GM23338 (cell line): ENCODE measurements around the gene SYMPK. TPM values are rescaled to one million over a fixed set of nuclear protein-coding genes. Genes with fewer than 3 reads are reported as not detected.

Source experiments
- ATAC-seq: fragments of 200-7000 bp; cut with Tn5 transposase; 3 replicates; pipeline ENCODE4 v1.9.1; 2020
- DNase-seq: peaks from one replicate; pipeline ENCODE4 v3.0.0-alpha.2; 2015; ENCODE audit warnings: low spot score
- H2AFZ ChIP-seq: fragments of 200-600 bp; sonication (generic); 2 replicates; pipeline ENCODE4 v1.8.0; 2016; ENCODE audit warnings: antibody characterized with exemption, mild to moderate bottlenecking, moderate library complexity
- H3F3A ChIP-seq: fragments of 200-600 bp; sonication (generic); replicated peaks from 2 replicates; pipeline ENCODE4 v1.8.0; 2017; ENCODE audit warnings: antibody characterized with exemption, mixed run types, low read depth
- H3K27ac ChIP-seq: fragments of 200-600 bp; sonication (generic); 2 replicates; pipeline ENCODE4 v1.6.1; 2016; ENCODE audit warnings: low read depth
- H3K27me3 ChIP-seq: fragments of 200-600 bp; sonication (generic); 2 replicates; pipeline ENCODE4 v1.8.0; 2016; ENCODE audit warnings: mild to moderate bottlenecking, mixed run types, moderate library complexity; ENCODE audit not compliant: insufficient read depth
- H3K36me3 ChIP-seq: fragments of 200-600 bp; sonication (generic); 2 replicates; pipeline ENCODE4 v1.8.0; 2016; ENCODE audit warnings: mild to moderate bottlenecking; ENCODE audit not compliant: insufficient read depth
- H3K4me1 ChIP-seq: fragments of 200-600 bp; sonication (generic); 2 replicates; pipeline ENCODE4 v1.8.0; 2016; ENCODE audit warnings: mild to moderate bottlenecking, moderate library complexity; ENCODE audit not compliant: insufficient read depth
- H3K4me2 ChIP-seq: fragments of 200-600 bp; sonication (generic); 2 replicates; pipeline ENCODE4 v1.7.1; 2017; ENCODE audit warnings: mixed run types
- H3K4me3 ChIP-seq: fragments of 200-600 bp; sonication (generic); 2 replicates; pipeline ENCODE4 v1.6.1; 2016; ENCODE audit warnings: mixed run types
- H3K79me2 ChIP-seq: fragments of 200-600 bp; sonication (generic); replicated peaks from 2 replicates; pipeline ENCODE4 v1.8.0; 2017; ENCODE audit warnings: mild to moderate bottlenecking; ENCODE audit not compliant: insufficient read depth
- H3K9me2 ChIP-seq: fragments of 200-600 bp; sonication (generic); 2 replicates; pipeline ENCODE4 v1.8.0; 2017; ENCODE audit not compliant: insufficient read depth
- H4K20me1 ChIP-seq: fragments of 200-600 bp; sonication (generic); replicated peaks from 2 replicates; pipeline ENCODE4 v1.8.0; 2017; ENCODE audit warnings: mild to moderate bottlenecking; ENCODE audit not compliant: insufficient read depth
- H3K27ac Mint-ChIP-seq: 2 replicates; pipeline ENCODE4 v1.8.0; 2020; ENCODE audit warnings: inconsistent platforms, mild to moderate bottlenecking, moderate library complexity, mixed read lengths
- H3K27me3 Mint-ChIP-seq: 3 replicates; pipeline ENCODE4 v1.8.0; 2022; ENCODE audit warnings: low read depth, mild to moderate bottlenecking, moderate library complexity, mixed read lengths, inconsistent platforms; ENCODE audit not compliant: insufficient read depth, poor library complexity
- H3K36me3 Mint-ChIP-seq: 3 replicates; pipeline ENCODE4 v1.8.0; 2021; ENCODE audit warnings: low read depth, mild to moderate bottlenecking, inconsistent platforms, moderate library complexity, mixed read lengths
- H3K4me1 Mint-ChIP-seq: 3 replicates; pipeline ENCODE4 v1.8.0; 2020; ENCODE audit warnings: mild to moderate bottlenecking, inconsistent platforms, mixed read lengths
- H3K4me3 Mint-ChIP-seq: 3 replicates; pipeline ENCODE4 v1.8.0; 2021; ENCODE audit warnings: moderate library complexity, mild to moderate bottlenecking, inconsistent platforms, mixed read lengths
- H3K9me3 Mint-ChIP-seq: 3 replicates; pipeline ENCODE4 v1.8.0; 2020; ENCODE audit warnings: moderate library complexity, mild to moderate bottlenecking, inconsistent platforms, mixed read lengths
- CTCF ChIP-seq, 2 experiments: fragments of 200-600 bp in 1 of 2; sonication (generic) in 1 of 2; conservative IDR thresholded peaks; 2 replicates each; pipeline versions ENCODE4 v1.5.1 to v1.6.1; 2016 to 2017; ENCODE audit warnings: antibody characterized with exemption in 2 of 2, low read depth in 2 of 2, mild to moderate bottlenecking in 2 of 2, moderate library complexity in 1 of 2
- ETS1 ChIP-seq: IDR thresholded peaks from 2 replicates; pipeline ENCODE4 v1.6.1; 2016; ENCODE audit warnings: antibody characterized with exemption
- EZH2 ChIP-seq: fragments of 200-600 bp; sonication (generic); IDR thresholded peaks from one replicate; pipeline ENCODE4 v1.8.0; 2017; ENCODE audit warnings: antibody characterized with exemption, mild to moderate bottlenecking, low read depth; ENCODE audit not compliant: unreplicated experiment
- NANOG ChIP-seq: IDR thresholded peaks from 2 replicates; pipeline ENCODE4 v1.6.1; 2016; ENCODE audit warnings: antibody characterized with exemption, borderline replicate concordance
- POLR2AphosphoS5 ChIP-seq: IDR thresholded peaks from 2 replicates; pipeline ENCODE4 v1.6.1; 2016; ENCODE audit warnings: antibody characterized with exemption, low read depth
- ZNF114 ChIP-seq: fragments of 250-450 bp; sonication (Bioruptor Pico); IDR thresholded peaks from 2 replicates; pipeline ENCODE4 v1.5.0; 2020; ENCODE audit warnings: mild to moderate bottlenecking, moderate library complexity
- polyA plus RNA-seq: library from polyadenylated mRNA; unstranded; fragments of >200 nt; fragmentation: Nextera tagmentation; extraction: Ambion mirVana; gene quantifications from 2 replicates; pipeline ENCODE4 v1.2.1, GENCODE V29; 2016
- total RNA-seq: library from RNA; depleted of rRNA; stranded (reverse); fragments of >200 nt; shearing (Covaris generic); gene quantifications from 2 replicates; pipeline ENCODE4 v1.2.3, GENCODE V29; 2014
- TF ChIP-seq, protein P1 (sequence below): IDR thresholded peaks from one replicate; pipeline ENCODE4 v1.6.1; 2018; ENCODE audit warnings: antibody characterized with exemption; ENCODE audit not compliant: unreplicated experiment

The SYMPK gene
- total and polyA plus RNA-seq, 2 experiments from 2014 or later: 36.8 to 82.1 TPM

GRCh38 chr19:45792470-45793177 is 70.3 kb downstream of the SYMPK start, which contains the start of gene DMWD (continued):
- TF ChIP-seq ZNF114 (CRISPR knock-in tag): no peak
- TF ChIP-seq, protein P1, sequence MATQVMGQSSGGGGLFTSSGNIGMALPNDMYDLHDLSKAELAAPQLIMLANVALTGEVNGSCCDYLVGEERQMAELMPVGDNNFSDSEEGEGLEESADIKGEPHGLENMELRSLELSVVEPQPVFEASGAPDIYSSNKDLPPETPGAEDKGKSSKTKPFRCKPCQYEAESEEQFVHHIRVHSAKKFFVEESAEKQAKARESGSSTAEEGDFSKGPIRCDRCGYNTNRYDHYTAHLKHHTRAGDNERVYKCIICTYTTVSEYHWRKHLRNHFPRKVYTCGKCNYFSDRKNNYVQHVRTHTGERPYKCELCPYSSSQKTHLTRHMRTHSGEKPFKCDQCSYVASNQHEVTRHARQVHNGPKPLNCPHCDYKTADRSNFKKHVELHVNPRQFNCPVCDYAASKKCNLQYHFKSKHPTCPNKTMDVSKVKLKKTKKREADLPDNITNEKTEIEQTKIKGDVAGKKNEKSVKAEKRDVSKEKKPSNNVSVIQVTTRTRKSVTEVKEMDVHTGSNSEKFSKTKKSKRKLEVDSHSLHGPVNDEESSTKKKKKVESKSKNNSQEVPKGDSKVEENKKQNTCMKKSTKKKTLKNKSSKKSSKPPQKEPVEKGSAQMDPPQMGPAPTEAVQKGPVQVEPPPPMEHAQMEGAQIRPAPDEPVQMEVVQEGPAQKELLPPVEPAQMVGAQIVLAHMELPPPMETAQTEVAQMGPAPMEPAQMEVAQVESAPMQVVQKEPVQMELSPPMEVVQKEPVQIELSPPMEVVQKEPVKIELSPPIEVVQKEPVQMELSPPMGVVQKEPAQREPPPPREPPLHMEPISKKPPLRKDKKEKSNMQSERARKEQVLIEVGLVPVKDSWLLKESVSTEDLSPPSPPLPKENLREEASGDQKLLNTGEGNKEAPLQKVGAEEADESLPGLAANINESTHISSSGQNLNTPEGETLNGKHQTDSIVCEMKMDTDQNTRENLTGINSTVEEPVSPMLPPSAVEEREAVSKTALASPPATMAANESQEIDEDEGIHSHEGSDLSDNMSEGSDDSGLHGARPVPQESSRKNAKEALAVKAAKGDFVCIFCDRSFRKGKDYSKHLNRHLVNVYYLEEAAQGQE: no peak
- no peak for TF ChIP-seq CTCF (conservative IDR thresholded peaks at IDR 0.05; ENCODE audit: low read depth in 2 of 2)
- TF ChIP-seq ETS1: no peak
- TF ChIP-seq NANOG: no peak

DNA sequence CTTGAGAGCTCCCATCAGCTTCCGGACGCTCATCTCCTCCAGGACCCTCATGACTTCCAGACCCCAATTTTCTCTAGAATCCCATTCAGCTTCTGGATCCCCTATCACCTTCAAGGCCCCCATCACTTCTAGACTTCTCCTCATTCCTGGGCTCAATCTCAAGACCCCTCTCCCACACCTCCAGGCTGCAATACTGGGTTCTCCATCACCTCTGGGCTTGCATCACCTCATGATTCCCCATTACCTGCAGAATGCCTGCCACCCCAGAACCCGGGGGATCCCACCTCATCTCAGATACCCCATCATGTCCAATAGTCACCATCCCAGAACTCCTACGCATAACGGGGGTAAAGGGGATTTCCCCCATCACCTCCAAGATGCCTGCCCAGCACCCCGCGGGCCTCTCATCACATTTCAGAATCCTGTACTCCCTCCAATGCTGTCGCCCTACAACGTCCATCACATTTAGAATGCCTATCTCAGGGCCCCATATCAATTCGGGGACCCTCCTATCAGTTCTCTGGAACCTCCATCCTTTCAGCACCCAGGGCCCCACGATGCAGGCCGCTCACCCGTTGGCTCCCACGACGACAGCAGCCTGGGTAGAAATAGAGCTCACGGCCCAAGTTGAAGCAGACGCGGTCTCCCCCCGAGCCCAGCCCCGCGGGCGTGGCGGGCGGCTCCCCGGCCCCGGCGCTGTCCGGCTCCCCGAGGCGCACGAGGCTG is 71.0 kb downstream of the SYMPK start:
- Histone ChIP-seq H3K4me3 (peak overlapping the region; percentile 98), H3K4me2 (peak overlapping the region; percentile 99), H3K9me2 (no peaks in the 10 kb centered on the region), H3K79me2 (peaks cover 17% of the 10 kb centered on the region), H3F3A (peaks cover 9% of the 10 kb centered on the region; the same call in 1 of the 2 replicates), H3K4me1 (peaks cover 6% of the 10 kb centered on the region), H3K27ac (no peak overlapping the region), H4K20me1 (peaks cover 18% of the 10 kb centered on the region), H3K36me3 (peaks cover 6% of the 10 kb centered on the region; the same call in 1 of the 2 replicates), H3K27me3 (no peaks in the 10 kb centered on the region), H2AFZ (no peak overlapping the region)
- no peak for DNase-seq
- no peak for ATAC-seq
- H3K27me3 Mint-ChIP-seq: peaks cover 12% of the 10 kb centered on the region
- H3K4me3 Mint-ChIP-seq: peak overlapping the region; percentile 96
- H3K27ac Mint-ChIP-seq: peak overlapping the region; percentile 89
- H3K9me3 Mint-ChIP-seq: no peaks in the 10 kb centered on the region; the same call in none of the 3 replicates
- H3K4me1 Mint-ChIP-seq: peaks cover 20% of the 10 kb centered on the region
- H3K36me3 Mint-ChIP-seq: peaks cover 37% of the 10 kb centered on the region
- no peak for TF ChIP-seq POLR2AphosphoS5
- no peak for TF ChIP-seq CTCF (conservative IDR thresholded peaks at IDR 0.05; ENCODE audit: low read depth in 2 of 2)
- TF ChIP-seq ZNF114 (CRISPR knock-in tag): no peak
- TF ChIP-seq EZH2: no peak
